IPS-18c (cell line): ENCODE measurements around the gene FGD5.

ENCODE experiments used
- H3K4me3 ChIP-seq: 2 replicates; pipeline ENCODE4 v1.7.0; 2013; ENCODE audit warnings: low read depth, mild to moderate bottlenecking, low read length, moderate library complexity; ENCODE audit not compliant: insufficient read depth
- H3K9me3 ChIP-seq: one replicate; pipeline ENCODE4 v1.6.1; 2013; ENCODE audit warnings: mild to moderate bottlenecking, low read length, moderate library complexity; ENCODE audit not compliant: control insufficient read depth, insufficient read depth

The FGD5 gene

DNA sequence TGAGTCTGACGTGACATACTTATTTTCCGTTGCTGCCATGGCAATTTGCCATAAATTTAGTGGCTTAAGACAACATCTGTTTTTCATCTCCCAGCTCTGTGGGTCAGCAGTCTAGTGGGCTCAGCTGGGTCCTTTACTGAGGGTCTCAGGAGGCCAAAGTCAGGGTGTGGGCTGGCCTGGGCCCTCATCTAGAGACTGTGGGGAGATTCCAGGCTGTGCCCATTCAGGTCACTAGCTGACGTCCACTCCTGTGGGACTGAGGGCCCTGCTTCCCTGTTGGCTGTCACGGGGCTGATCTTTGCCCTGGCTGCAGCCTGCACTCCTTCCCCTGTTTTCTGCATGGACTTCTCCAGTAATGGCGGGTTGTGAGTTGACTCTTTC lies 19.1 kb downstream of the FGD5 start:
- Histone ChIP-seq H3K4me3 (no peak overlapping the region), H3K9me3 (no peaks in the 10 kb centered on the region)

DNA sequence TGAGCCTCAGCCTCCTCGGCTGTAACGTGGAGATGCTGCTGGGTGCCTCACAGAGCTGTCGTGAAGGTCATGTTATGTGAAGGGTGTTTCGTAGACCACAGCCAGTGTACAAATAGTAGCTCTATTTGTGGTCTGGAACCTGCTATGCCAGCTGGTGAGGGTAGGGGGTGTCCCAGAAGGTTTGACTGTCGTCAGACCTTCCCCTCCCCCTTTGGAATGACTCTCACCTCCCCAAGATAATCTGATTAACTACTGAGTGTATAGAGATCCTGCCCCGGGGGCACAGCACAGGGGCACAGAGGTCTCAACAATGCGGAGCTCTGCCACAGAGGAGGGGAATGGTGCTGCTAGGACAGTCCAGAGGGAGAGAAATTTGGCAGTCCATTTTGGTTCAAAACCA lies 20.5 kb downstream of the FGD5 start:
- Histone ChIP-seq H3K9me3 (no peaks in the 10 kb centered on the region), H3K4me3 (no peak overlapping the region)

DNA sequence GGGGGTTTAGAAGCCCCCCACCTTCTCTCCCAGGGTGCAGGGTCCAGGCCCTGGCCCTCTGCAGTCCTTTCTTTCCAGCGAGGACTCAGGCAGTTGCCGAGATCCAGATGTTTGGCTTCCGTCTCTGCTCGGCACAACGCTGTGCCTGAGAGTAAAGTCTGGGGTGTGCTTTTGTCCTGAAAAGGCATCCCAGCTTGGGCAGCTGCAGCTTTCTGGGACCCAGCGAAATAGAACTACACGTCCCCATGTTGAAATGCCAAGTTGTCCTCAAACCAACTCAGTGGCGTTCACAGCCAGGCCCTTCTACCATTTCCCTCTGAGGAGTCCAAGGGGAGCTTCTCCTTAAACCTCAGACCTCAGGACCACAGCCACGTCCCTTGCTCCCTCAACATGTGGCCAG lies 23.1 kb downstream of the FGD5 start:
- no peaks in the 10 kb centered on the region for H3K9me3 ChIP-seq
- no peak overlapping the region for H3K4me3 ChIP-seq

DNA sequence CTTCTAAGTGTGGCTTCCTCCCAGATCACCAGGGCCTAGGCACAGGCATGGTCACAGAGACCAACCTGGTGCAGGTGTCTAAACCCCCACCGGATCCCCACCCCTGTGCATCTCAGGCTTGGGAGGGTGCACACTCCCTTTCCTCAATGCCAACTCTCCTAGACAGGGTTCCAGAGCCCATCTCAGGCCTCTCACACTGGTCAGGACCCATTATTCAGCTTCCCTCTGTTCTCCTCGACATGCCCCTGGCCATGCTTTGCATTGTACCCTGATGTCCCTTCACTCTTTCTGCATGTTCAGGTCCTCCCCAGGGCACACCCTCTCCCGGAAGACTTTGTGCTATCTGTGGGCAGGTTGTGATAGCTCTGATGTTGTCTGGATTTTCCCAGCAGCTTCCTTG lies 23.5 kb downstream of the FGD5 start:
- Histone ChIP-seq H3K9me3 (no peaks in the 10 kb centered on the region), H3K4me3 (no peak overlapping the region)

DNA sequence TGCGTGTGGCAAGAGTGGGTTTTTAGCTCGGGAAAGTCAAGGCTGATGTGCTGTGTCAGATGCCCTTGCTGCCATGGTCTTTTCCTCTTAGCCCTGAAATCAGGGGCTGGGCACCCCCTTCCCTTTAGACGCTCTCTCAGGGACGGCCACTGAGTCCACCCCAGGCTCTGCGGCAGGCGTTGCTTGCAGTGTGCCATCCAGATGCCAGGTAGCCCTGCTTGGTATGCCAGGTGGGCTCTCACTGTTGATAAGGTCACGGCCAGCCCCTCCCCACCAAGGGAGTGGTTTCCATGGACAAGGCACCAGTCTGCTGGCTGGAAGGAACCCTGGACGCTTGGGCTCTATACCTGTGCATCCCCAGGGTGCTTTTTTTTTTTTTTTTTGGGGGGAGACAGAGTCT lies 24.6 kb downstream of the FGD5 start:
- H3K9me3 ChIP-seq: no peaks in the 10 kb centered on the region
- H3K4me3 ChIP-seq: no peak overlapping the region

GRCh38 chr3:14844386-14845170 lies 25.8 kb downstream of the FGD5 start:
- no peak overlapping the region for H3K4me3 ChIP-seq
- H3K9me3 ChIP-seq: no peaks in the 10 kb centered on the region

- H3K9me3 ChIP-seq: no peaks in the 10 kb centered on the region
- H3K4me3 ChIP-seq: no peak overlapping the region
These were observed 26.4 kb downstream of the FGD5 start for GRCh38 chr3:14845180-14845579.

GRCh38 chr3:14845826-14846225 lies 27.1 kb downstream of the FGD5 start:
- no peaks in the 10 kb centered on the region for H3K9me3 ChIP-seq
- H3K4me3 ChIP-seq: no peak overlapping the region

- H3K4me3 ChIP-seq: no peak overlapping the region
- H3K9me3 ChIP-seq: no peaks in the 10 kb centered on the region
These were observed 27.6 kb downstream of the FGD5 start for GRCh38 chr3:14846226-14846880.

DNA sequence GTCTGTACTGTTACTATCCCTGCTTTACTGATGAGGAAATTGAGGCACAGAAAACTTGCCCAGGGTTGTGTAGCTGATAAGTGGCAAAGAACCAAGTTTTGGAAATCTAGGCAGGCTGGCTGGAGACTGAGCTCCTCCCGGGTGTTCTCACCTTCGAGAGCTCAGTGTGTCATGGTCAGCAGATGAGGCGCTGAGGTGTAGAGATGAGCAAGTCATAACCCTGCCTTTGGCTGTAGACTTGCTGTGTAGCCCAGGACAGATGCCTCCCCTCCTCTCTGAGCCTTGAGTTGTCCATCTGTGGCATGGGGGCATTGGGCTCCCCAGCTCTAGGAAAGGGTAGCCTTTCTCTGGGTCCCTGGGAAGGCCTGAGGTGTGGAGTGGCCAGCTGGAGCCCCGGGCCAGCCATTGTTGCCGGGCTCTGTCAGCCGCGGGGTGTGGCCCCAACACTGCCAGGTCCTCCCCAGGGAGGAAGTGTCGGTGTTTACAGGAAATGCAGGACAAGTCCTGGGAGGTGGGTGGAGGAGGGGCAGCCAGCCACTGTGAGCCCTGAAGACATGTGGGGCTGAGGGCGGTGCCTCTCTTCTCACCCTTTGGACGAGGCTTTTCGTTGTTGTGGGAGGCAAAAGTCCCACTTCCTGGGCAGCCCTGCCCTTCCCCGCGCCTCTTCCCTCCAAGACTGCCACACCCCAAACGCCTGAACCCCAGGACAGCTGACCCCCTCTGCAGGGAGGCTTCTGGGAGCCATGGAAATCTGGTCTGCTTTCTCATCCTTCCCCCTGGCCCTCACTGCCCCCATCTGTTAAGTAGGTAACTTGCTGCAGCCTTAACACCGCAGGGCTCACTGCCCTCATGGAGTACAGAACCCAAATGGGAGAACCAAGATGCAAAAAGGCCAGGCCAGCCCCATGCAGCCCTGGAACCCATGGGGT lies 29.1 kb downstream of the FGD5 start:
- no peak overlapping the region for H3K4me3 ChIP-seq

GRCh38 chr3:14848906-14849305 lies 30.1 kb downstream of the FGD5 start:
- H3K4me3 ChIP-seq: no peak overlapping the region
- no peaks in the 10 kb centered on the region for H3K9me3 ChIP-seq

More for the DNA sequence above, 29.1 kb downstream of the FGD5 start:
- H3K9me3 ChIP-seq: no peaks in the 10 kb centered on the region

DNA sequence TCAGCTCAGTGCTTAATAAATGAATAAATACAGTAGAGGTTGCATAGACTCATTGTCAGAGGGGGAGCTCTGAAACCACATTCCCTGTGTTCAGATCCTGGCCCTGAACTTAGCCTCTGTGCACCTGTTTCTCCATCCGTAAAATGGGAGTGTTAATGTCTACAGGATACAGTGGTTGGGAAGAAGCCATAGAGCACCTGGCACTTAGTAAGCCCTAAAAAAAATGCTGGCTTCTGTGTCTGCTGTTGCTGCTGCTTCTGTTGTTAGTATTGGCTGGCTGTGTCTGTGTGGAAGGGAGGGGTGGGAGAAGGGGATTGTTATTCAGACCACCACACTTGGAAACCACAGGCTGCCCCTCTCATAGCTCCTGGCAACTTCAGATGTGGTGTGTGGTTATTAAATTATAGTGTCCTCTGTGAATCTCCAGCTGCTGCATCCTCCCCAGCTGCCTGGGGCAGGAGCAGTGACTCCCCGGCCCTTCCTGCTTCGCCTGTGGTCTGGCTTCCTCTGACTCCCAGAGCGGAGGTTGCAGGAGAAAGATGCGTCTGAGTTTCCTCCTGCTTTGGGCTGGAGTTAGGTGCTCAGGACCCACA lies 31.0 kb downstream of the FGD5 start:
- no peaks in the 10 kb centered on the region for H3K9me3 ChIP-seq
- no peak overlapping the region for H3K4me3 ChIP-seq

DNA sequence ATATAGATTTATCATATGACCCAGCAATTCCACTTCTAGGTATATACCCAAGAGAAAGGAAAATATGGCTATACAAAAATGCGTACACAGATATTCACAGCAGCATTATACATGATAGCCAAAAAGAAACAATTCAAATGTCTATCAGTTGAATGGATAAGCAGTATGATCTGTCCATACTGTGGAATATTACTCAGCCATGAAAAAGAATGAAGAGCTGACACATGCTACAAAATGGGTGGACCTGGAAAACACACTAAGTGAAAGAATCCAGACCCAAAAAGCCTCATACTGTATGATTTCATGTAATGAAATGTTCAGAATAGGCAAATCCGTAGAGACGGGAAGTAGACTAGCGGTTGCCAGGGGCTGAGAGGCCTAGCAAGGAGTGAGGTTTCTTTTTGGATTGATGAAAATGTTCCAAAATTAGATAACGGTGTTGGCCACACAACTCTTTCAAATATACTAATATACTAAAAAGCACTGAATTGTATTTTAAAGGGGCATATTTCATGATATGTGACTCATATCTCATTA lies 33.4 kb downstream of the FGD5 start:
- Histone ChIP-seq H3K4me3 (no peak overlapping the region), H3K9me3 (no peaks in the 10 kb centered on the region)

DNA sequence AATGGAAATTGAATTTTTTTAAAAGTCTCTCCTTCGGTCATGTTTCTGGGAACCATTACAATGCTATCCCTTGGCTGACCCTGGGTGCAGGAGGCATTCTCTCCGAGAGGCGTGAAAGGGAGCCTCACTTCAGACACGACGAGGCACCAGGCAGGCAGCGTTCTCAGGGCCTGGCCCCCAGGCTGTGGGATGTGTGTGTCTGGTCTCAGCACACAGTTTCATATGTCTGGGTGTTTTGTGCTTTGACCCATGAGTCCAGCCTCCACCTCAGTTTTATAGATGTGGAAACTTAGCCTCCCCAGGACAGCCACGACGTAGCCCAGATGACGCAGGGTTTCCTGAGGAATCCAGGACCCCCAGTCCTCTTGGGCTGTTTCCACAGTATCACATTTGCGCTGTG lies 34.0 kb downstream of the FGD5 start:
- Histone ChIP-seq H3K9me3 (no peaks in the 10 kb centered on the region), H3K4me3 (no peak overlapping the region)

DNA sequence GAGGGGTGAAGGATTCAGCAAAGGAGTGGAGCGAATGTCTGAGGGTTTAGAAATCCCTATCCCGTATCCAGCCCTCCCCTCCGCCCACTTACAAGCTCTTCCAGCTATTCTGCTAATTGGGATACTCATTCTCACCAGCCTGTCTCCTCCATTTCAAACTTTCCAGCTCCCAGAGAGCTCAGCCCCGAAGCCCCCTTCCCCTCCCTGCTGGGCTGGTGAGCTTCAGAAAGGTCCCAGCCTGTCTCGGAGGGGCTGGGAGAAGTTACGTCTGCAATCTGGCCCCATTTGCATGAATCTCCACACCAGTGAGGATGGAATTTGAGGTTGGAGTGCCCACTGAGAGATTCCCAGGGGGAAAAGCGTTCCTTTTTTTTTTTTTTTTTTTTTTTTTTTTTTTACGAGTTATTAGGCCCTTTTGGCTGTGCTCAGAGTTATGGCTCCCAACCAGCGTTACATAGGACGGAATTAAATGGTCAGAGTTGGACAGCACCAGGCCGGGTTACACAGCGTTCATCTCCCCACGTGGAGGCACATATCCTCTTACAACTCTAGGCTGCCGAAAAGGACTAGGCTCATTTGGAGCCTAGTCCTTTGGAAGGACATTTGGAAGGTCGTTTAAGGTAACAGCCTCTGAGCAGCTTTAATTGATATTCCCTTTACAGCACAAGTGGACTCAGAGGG lies 34.6 kb downstream of the FGD5 start:
- Histone ChIP-seq H3K9me3 (no peaks in the 10 kb centered on the region), H3K4me3 (no peak overlapping the region)

DNA sequence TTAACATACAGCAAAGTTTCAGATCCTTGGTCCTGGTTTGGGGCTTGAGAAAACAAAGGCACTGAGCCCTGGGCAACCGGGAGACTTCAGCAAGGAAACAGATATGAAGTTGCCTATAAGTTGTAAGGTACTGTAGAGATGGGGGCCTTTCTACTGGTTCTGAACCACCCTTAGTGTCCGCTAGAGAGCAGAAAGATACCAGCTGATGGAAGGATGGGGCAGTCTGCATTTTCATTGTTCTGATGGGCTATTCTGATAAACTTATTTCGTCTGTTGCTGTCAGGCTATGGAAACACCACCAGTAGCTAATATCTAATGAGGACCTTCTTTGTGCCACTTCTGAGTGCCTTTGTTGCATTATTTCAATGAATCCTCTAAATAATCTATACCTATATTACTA lies 38.7 kb downstream of the FGD5 start:
- H3K4me3 ChIP-seq: no peak overlapping the region
- H3K9me3 ChIP-seq: no peaks in the 10 kb centered on the region

GRCh38 chr3:14858105-14858504 lies 39.3 kb downstream of the FGD5 start:
- Histone ChIP-seq H3K9me3 (no peaks in the 10 kb centered on the region), H3K4me3 (no peak overlapping the region)
